HG02571 (cell line): ENCODE results near the gene UBE2E1.
"Not testable (repeated sequence)": the region's sequence is repeated elsewhere in the genome, so short reads cannot be mapped to it uniquely, and the experiment has no call there.

Experiments used
- ATAC-seq: cut with Tn5 transposase; IDR thresholded peaks from one replicate; pipeline ENCODE4 v1.9.1; 2021; ENCODE audit warnings: mild to moderate bottlenecking, moderate library complexity; ENCODE audit not compliant: unreplicated experiment

Gene UBE2E1

DNA sequence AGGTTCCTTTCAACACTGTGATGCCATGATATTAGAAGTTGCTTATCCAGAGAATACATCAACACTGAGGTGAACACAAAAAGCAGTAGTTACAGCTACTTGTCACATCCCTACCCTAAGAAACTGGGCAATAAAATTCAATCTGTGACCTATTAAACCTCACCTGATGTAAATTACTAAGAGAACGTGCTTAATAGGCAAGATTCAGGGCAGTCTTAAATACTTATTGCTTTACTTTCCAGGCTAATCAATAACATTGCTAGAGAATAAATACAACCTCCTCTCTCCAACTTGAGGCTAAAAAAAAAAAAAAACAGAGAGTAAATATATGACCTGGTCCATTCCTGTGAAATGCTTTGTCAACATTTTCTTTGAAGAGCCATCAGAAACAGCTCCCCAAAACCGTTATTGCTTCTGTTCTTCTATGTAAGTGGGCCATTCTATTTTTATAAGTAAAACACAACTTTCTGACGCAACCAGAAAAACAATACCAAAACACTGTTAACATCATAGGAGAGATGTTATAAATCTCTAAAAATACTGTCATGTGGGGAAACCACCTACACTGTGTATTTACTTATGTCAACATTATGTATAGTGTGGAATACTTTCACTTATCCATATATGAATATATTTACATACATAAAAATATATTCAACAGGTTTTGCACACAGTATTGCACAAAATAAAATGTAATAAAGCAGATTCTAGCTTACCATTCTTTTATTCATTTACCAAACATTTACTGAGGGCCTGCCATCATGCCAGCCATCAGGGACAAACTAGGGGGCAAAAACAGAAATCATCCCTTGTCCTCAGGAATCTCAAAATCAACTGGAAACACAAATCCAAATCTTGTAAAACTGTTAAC lies 108.4 kb downstream of the UBE2E1 start:
- no peak for ATAC-seq

DNA sequence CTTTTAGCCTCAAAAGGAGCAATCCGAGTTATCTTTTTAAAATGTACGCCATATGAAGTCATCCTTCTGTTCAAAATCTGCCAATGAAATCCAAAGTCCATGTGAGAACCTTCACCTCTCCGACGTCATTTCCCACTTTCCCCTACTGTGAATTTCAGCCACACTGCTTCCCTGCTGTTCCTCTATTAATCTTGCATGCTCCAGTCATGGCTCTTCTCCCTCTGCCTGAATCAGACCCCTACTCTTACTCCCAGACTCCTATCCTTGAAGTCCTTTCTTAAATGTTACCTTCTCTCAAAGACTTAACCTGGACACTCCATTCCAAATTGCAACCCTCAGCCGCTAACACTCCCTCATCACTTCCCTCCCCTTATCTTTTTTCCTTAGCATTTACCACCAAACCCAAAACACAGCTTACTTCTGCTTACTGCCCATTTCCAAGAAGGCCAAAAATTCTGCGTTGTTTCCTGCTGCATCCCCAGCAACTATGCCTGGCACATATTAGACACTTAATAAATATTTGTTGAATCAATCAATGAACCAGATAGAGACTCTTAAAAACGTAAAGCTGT lies 109.9 kb downstream of the UBE2E1 start:
- no peak for ATAC-seq

DNA sequence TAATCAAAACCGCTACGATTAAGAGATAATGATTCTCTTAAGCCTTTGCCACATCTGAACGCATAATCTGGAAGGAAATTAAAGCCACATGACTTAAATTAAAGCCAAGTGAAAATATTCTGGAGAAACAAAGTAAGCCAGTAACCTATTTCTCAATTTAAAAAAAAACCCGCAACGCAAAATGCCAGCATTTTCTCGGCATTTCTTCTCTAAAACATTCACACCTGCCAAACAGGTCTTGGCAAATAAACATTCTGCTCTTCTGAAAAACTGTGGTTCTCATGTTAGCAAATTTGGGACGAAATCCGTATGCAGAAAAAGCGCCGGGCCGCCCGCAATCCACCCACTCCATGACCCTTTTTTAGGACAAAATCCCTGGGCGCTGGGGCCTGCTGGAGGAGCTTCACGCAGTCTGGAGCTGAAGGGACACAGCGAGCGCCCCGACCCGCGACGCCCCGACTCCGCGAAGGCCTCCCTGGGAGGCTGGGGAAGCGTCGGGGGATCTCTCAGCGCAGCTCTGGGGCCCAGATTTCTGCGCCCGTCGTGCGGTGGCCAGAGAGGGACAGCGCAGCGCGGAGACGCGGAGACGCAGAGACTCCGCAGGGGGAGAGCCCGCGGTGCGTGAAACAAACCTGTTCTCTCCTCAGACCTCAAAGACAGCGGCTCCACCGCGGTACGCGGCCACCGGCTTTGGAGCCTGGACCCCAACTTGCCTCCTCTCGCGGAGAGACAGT lies 110.6 kb downstream of the UBE2E1 start:
- ATAC-seq, result peak; percentile 32

DNA sequence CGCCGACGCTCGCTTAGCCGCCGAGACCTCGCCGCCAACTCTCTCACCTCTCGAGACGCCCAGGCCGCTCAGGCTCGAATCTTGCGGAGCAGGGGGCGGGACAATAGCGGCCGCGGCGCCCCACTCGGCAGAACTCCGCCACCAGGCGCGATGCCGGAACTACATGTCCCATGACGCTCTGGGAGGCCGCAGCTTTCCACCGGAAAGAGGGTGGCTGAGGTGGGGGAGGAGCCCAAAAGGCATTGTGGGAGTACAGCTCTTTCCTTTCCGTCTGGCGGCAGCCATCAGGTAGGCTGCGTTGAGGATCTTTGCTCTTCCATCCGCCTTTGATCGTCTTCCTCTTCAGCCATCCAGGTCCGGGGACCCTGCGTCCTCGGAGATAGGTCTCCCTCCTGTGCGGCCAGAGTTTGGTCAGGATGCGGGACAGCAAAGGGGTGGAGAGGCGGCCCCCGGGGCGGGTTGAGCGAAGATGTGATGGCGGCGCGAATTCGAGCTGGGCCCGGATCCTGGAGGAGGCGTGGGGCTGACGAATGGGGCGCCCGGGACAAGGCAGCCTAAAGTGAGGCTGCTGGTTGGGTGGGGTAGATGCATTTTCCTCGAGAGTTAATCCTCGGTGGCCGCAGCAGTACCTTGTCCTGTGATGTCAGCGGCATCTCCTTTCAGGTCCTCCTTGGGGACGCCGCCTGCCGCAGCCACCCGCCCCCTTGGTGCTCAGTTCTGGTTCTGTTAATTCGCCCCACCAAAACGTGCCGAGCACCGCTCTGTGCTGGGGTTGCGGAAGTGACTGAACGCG lies 111.3 kb downstream of the UBE2E1 start, which contains the start of the genes NKIRAS1 and RPL15:
Gene NKIRAS1, minus strand, starts transcription at position 105 of the 793 bp plus-strand sequence. CDS start 6,086 bp downstream, outside the sequence.
Gene RPL15, plus strand, starts transcription at position 247 of the 793 bp plus-strand sequence. CDS start 728 bp downstream, outside the sequence.
- peak; percentile 92 for ATAC-seq

- not testable (repeated sequence) for ATAC-seq
These were observed 112.0 kb downstream of the UBE2E1 start for GRCh38 chr3:23917679-23918303.

GRCh38 chr3:23918331-23918730 lies 112.6 kb downstream of the UBE2E1 start:
- ATAC-seq, result not testable (repeated sequence)

DNA sequence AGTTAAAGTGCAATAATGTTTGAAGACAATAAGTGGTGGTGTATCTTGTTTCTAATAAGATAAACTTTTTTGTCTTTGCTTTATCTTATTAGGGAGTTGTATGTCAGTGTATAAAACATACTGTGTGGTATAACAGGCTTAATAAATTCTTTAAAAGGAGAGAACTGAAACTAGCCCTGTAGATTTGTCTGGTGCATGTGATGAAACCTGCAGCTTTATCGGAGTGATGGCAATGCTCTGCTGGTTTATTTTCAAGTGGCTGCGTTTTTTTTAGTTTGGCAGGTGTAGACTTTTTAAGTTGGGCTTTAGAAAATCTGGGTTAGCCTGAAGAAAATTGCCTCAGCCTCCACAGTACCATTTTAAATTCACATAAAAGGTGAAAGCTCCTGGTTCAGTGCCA lies 113.9 kb downstream of the UBE2E1 start:
- no peak for ATAC-seq

DNA sequence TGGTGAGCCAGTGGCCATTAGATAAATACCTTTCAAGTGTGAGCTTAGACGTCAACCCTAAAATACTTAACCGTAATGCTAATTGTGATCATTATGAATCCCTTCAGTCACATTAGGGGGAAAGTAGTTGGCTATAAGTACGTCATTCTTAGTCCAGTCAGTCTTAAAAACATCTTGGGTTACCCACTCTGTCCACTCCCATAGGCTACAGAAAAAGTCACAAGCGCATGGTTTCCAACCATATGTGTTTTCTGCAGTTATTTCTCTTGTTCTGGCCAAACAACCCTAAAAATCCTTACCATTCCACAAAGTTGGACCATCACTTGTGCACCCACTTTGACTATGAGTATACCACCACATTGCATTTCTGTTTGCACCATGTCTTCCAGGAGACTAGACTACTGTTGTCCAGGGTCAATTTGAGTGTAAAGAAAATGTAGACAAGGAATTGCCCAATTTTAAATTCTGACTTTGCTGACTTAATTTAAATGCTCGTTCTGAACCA lies 114.4 kb downstream of the UBE2E1 start:
- no peak for ATAC-seq

GRCh38 chr3:23921052-23921511 lies 115.3 kb downstream of the UBE2E1 start:
- no peak for ATAC-seq

DNA sequence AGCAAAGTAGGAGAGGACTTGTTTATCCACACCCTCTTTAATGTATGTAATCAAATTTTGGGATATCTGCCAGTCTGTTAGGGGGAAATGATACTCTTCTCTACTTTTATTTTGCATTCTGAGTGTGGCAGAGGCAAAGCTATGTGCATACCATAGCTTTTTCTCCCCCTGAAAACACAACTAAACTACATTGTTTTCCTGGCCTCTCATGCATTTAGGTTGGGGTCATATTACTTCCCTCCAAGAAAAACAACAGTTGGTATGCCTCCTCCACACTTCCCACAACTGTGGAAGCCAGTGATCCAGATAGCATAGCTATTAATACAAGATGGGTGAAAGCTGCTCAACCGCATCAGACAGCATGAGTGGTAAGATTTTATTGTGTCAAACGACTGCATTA lies 118.0 kb downstream of the UBE2E1 start:
- no peak for ATAC-seq

GRCh38 chr3:23926246-23926645 lies 120.5 kb downstream of the UBE2E1 start:
- no peak for ATAC-seq

DNA sequence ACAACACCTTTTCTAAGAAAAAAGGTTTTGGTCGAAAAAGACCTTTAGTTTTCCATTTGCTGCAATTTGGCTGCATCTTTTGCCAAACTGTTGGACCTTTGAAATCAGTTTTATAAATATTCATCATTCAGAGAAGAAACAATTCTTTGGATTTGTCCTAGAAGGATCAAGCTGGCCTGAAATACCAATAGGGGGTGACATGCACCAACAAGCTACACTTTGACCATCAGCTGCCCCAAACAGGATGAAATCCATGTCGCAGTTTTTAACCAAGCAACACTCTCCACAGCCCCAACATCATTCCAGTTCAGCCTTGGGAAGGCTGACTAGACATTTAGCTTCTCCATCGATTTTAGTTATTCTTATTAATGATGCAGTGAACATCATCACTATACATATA lies 121.0 kb downstream of the UBE2E1 start:
- ATAC-seq, result no peak

DNA sequence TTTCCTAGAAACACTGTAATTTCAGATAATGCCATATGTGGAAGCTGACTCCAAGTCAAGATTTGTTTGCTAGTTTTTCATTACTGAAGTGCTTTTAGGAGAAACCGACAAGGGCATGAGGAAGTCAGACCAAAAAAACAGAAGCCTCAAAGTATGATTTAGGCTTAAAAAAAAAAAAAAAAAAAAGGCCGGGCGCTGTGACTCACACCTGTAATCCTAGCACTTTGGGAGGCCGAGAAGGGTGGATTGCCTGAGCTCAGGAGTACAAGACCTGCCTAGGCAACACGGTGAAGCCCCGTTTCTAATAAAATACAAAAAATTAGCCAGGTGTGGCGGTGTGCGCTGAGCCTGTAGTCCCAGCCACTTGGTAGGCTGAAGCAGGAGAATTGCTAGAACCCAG lies 122.8 kb downstream of the UBE2E1 start:
- ATAC-seq, result no peak

- no peak for ATAC-seq
These were observed 125.8 kb downstream of the UBE2E1 start for GRCh38 chr3:23931597-23931996.

GRCh38 chr3:23932571-23932970 lies 126.8 kb downstream of the UBE2E1 start:
- ATAC-seq, result no peak

GRCh38 chr3:23934253-23934652 lies 128.5 kb downstream of the UBE2E1 start:
- no peak for ATAC-seq

- no peak for ATAC-seq
These were observed 131.5 kb downstream of the UBE2E1 start for GRCh38 chr3:23937296-23937695.

DNA sequence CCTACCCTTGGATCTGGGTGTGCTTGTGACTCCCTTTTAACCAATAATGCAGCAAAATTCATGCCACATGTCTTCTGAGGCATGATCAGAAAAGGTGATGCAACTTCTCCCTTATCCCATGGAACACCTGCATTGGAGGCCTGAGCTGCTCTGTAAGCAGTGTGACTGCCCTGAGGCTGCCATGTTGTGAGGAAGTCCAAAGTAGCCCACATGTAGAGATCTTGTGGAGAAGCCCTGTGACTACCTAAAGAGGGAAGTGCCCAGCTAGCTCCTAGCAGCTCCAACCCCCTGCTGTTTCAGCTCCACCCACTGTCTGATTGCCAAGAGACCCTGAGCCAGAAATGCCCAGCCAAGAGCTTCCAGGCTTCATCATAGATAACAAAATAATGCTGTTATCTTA lies 132.9 kb downstream of the UBE2E1 start:
- no peak for ATAC-seq

DNA sequence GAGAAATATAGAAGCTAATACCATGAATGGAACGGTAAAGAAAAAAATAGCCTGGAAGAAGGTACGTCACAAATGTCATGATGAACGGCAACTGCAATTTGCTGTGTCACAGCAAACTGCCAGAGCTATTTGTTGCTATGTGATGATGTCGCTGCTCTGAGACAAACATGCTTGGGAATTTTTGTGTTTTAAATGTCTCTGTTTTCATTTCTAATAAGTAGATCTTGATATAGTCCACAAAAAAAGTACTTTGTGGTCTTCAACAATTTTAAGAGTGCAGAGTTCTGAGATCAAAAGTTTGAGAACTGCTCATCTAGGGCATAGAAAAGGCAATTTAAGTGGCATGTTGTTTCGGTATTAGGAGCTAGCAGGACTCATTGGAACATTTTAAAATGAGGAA lies 135.0 kb downstream of the UBE2E1 start:
- no peak for ATAC-seq
